Measurements from ENCODE around the gene PDE1C.

PDE1C gene

DNA sequence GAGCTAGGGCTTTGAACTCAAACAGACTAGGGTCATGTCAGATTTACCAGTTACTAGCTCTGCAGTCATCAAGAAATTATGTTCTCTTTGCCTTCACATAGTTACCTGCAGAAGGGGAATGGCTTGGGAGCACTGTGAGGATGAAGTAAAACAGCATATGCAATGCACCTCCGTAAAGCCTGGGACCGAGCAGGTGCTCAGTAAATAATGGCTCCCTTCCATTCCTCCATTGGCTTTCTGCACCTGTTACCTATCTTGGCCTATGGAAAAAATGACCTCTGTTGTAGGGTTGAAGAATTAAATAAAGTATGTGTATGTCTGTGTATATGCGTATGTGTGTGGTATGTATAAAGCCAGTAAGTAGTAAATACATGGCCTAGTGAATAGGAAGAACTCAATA is 78.8 kb downstream of the PDE1C start:
- no peak for ATAC-seq
- no peak for DNase-seq

DNA sequence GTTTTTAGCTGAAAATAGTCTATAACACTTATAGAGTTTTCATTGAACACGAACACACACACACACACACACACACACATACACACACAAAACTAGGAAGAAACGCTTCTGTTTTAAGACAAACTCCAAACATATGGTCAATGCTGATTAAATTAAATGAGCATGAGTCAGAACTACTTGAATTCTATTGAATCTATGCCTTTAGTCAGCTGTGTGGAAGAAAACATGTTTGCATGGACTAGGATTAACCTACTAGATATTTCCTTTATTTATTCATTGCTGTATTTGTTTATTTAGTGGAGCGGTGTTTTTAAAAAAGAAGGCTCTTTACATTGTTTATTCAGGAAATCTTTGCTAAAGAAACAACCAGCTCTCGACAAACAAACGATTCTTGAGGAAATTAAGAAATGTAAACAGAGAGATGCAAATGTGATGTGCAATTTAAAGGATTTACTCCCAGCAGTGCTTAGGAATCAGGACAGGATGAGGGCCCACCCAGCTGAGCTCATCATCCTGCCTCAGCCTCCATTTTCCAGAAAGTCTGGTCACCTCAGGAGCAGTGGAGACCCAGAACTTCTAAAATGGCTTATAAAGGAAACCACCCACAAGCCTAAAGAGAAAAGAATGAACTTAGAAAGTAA is 83.2 kb downstream of the PDE1C start:
- no peak for ATAC-seq
- DNase-seq, result no peak

- ATAC-seq (no peak), DNase-seq (no peak)
These were observed 87.2 kb downstream of the PDE1C start for GRCh38 chr7:31982962-31983361.

DNA sequence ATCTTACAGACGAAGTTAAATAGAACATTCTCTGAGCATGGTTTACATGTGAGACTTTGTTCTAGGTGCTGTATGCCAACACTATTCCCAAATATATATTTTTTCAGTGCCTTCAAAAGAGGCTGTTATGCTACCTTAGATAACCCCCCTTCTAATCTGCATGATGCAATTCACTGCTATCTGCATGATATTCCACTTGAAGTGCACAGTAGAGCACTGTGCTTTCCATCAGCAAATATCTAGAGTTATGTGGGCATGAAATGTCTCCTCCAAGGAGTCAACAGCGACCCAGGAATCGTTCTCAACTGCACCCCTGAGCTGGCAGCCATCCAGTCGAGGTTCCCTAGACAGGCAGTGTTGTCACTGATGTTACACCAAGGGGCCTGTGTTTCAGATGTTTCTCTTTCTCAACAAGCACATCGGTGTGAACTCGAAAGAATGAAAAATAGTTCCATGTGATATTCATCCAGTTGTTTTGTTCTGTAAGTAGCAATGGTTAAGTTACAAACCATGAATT is 88.3 kb downstream of the PDE1C start:
- ATAC-seq, result no peak
- no peak for DNase-seq

DNA sequence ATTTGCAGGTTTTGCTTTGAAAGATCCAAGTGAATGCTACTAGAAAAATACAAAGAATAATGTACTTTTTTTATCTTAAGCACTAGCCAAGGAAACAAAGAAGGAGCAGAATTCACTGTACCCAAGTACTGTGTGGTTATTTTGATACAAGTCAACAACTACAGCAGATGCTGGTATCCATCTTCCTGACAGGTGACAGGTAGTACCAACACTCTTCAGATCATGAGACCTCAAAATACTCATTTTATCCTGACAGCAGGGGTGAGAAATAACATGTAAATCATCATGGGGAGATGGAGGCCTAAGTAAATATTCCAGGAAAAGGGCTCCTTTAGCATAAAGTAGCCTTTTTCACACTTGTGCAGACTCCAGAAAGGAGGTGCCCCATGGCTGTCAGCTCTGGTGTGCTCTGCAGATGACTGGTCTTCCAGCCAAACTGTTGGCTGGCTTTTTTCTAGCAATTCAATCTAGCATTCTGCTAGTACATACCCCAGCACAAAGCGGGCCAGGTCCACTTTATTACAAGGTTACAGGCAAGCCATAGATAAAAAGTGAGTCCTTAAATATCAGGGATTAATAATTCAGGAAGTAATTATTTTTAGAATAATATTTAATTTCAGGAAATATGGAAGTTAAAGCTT is 90.4 kb downstream of the PDE1C start:
- no peak for DNase-seq
- ATAC-seq, result no peak

GRCh38 chr7:31975546-31975945 is 94.7 kb downstream of the PDE1C start:
- DNase-seq (no peak), ATAC-seq (no peak)

DNA sequence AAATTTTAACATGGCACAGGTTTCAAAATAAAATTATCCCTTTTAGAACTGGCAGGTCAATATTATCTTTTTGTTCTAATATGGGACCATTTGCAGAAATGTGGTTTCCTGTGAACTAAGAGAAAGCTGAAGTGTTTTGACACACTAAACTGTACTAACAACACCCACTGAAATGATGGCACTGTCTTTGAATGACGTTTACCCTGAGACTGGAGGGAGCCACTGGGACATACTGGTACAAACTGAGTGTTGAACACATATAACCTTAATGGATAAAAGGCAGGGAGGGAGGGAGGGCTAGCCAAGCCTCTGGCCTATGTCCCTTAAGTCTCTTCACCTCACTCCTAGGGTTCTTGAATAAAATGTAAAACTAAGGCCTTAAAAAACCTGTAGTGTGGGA is 95.9 kb downstream of the PDE1C start:
- ATAC-seq, result no peak

DNA sequence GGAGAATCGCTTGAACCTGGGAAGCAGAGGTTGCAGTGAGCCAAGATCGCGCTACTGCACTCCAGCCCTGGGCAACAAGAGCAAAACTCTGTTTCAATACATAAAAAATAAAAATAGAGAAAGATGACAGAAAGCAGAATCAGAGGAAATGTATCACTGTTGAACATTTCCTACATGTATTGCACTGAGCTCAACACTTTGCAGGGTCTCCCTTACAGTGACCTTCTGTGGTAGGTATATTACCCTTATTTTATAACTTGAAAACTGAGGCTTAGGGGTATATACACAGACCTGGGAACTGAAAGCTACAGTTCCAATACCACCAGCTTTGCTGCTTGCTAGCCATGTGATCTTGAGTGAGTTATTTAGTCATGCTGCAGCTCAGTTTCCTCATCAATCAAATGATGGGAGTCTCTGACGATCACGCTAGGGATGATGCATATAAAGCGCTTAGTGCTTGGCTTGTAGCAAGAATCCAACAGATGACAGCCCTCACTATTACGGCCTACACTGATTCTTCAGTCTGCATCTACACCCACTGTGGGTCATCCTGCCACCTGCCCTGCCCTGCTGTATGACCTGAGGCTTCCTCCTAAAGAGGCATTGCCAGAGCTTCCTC is 99.0 kb downstream of the PDE1C start:
- ATAC-seq, result no peak
- no peak for DNase-seq

More for the DNA sequence above, 95.9 kb downstream of the PDE1C start:
- DNase-seq, result no peak

- no peak for DNase-seq
- no peak for ATAC-seq
These were observed 99.7 kb downstream of the PDE1C start for GRCh38 chr7:31970501-31970900.

- no peak for ATAC-seq
- DNase-seq, result no peak
These were observed 106.5 kb downstream of the PDE1C start for GRCh38 chr7:31963569-31964175.

DNA sequence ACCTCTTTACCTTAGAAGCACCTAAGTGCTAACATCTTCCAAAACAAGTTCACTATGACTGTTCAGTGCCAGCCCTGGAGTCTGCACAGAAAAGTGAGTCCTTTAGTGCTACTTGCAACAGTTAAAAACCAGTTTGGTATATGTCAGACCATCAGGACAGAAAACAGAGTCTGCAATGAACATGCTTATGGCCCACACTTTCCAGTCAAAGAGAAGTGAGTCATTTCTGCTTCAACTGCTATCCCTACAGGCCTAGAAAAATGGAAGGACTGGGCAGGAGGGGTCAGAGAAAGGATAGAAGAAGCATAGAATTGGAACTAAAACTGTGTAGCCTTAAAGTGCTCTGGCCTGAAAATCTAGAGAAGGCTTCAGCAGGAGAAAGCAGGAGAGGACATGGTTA is 108.0 kb downstream of the PDE1C start:
- no peak for DNase-seq
- ATAC-seq, result no peak

DNA sequence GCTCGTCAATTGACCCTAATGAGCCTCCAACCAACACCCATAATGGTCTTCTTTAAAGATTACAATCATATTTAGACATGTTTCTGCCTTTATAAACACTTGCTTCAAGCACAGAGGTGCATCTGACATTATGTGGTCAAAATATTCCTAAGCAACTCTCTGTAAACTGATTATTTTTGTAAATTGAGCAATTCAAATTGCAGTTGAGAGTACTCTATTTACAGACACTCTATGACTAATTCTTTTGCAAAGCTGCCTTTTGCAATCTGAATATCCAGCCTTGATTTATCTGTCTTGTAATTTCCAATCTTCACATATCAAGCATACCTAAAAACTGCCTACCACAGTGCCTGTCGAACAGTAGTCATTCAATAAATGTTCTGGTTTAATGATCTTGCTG is 112.0 kb downstream of the PDE1C start:
- ATAC-seq (no peak), DNase-seq (no peak)

DNA sequence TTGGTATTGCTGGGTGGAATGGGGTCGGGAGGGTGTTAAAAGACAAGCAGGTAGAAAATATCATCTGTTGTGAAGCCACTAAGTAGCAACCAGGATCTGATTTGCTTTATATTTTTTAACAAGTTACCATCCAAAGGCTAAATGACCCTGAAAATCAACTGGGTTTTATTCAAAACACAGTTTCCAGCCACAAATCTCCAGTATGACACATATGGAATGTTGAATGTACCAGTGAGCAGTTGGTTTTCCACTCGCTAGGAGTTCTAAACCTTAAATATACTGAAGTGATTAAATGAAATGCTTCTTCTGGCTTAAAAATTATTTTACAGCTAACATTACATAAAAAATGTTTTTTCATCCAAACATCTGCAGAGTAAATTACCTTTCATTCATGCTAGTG is 112.5 kb downstream of the PDE1C start:
- no peak for DNase-seq

DNA sequence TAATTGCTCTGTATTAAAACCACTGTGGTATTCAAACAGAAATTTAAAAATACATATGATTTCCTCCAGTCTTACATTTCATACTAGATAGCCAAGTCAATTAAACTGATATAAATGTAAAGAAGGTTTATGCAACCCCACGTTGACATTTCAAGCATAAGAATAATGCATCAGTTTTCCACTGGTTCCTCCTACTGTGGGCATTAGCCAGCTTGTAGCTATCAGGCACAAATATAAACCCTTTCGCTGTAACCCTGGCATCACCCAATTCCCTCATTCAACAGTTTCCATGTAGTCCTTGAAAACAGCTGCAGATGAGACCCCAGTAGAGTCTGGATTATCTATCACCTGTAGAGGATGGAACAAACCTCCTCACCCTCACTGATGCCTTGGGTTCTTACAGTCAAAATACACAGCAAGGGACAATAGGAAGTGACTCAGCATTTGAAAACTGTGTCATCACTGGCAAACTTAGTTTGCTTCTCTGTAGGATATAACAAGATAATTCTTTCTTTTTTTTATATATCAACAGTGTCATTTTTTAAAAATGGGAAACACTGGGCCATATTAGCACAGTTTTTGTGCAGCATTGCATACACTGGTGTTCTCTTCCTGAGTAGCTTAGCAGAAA is 113.0 kb downstream of the PDE1C start:
- no peak for DNase-seq
- ATAC-seq, result no peak

More for the DNA sequence above, 112.5 kb downstream of the PDE1C start:
- no peak for ATAC-seq

GRCh38 chr7:31955641-31956040 is 114.6 kb downstream of the PDE1C start:
- no peak for ATAC-seq
- no peak for DNase-seq

DNA sequence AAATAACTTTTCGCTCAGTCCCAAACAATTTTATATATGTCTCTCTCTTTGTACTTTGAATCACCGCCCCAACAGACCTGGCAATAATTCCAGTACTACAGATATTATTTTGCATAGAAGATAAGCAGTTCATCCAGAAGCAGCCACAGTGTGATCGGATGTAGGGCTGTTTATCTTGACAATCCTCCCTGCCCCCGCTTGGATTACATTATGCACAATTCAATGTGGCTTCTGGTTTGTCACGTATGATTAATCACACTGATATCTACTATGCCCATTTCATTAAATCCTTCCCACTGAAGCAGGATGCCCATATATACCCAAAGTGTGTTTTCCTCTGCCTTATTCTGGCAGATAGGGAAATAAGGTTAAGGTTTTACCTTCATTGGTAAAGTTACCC is 115.2 kb downstream of the PDE1C start:
- ATAC-seq (no peak), DNase-seq (no peak)

DNA sequence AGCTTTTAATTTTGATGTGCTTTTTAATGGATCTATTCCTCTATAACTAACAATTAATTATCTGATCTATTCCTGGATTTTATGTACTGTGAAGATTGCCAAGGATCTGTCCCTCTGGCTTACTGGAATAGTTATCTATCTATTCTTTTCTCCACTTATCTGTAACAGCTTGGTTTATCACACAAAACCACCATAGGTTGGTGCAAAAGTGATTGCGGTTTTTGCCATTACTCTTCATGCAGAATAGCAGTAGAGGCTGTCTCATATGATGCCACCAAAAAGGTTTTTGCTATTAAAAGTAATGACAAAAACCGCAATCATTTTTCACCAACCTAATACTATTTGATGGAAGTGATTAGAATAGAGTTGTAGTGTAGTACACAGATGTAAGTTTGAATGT is 115.7 kb downstream of the PDE1C start:
- ATAC-seq, result no peak
- DNase-seq, result no peak

DNA sequence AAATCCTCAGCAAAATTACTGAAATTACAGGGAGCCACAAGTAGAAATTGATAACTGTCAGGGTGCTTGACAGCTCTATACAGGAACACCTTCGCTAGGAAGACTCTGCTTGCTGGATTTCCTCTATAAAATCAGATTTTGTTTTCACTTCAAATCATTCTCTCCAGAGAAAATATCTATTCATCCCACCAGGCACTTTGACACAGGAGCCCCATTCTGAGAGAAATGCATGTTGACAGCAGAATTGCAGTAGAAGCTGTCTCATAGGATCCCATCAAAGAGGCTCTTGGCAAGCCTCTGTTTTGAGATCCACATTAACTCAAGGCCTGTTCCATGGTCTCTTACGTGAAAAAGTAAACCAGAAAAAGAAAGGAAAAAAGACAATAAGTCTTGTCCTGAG is 116.8 kb downstream of the PDE1C start:
- ATAC-seq (no peak), DNase-seq (no peak)

DNA sequence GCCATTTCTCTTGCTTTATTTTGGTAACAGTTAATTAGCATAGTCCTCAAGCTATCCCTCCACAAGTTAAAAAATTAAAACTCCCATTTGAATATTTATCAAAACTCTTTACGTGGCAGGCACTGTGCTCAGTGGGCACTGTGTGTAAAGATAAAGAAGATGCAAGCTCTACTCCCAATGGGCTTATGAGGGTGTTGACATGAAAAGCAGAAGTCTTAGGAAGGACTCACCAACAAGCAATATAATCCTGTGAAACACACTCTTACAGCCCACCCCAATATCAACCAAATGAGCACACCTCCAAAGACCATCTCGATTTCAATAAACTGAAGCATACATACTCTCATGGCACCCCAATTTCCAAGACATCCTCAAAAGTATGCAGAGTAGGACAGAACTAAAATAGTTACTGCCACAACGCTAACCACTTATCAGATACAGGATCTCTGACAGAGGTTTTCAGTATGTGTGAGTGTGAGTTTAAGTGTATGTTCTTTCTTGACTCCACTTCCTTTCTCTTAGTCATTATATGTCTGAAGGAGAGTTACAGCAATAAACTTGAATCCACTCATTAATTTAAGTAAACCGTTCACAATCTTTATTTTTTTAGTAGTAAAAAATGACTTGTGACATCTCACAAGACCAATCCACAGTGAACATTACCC is 120.0 kb downstream of the PDE1C start:
- ATAC-seq (no peak), DNase-seq (no peak)

DNA sequence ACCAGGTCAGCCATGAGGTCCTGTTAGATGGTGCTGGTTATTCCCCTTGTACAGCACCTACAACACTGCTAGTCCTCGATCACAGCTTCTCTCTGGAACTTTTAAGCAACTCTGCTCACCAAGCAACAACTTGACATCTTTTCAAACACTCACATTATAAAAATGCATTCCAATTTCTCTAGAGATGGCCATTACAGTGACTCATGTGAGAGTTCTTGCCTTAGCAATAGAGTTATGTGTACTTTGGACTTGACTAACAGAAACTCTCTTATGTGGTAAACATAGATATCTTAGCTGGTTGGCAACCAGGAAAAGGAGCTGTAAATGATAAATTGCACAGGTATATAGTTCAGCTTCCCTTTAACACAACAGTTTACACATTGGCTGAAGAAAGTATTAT is 122.2 kb downstream of the PDE1C start:
- ATAC-seq, result no peak

DNA sequence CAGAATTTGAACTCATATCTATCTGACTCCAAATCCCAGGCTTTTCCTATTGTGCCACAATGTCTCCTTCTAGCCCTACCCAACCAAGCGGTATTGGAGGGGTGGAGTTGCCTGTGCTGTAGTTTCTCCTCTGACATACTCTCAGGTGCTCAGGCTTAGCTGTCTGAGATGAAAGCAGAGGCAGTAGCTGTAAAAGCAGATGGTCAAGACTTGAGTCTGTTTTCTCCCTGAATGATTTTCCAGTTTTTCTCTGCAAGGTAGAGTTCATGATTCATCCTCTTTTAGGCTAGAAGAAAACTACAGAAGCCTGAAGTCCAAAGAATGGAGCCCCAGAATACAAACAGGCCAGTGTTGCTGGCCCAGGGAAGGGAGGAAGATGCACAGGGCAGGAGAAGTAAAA is 130.0 kb downstream of the PDE1C start:
- no peak for DNase-seq
- ATAC-seq, result no peak

More for the DNA sequence above, 122.2 kb downstream of the PDE1C start:
- no peak for DNase-seq

- DNase-seq (no peak), ATAC-seq (no peak)
These were observed 131.1 kb downstream of the PDE1C start for GRCh38 chr7:31939076-31939475.
